NCI-H82 treated with DMSO at 0.1 percent for 48 hours (cell line): Measurements from ENCODE around the gene TMEM256.
A peak's percentile ranks its signal among the peaks of the same experiment; 100 is the strongest.
"Not testable (repeated sequence)": the region's sequence is repeated elsewhere in the genome, so short reads cannot be mapped to it uniquely, and the experiment has no call there.

Source experiments
- DNase-seq: peaks from one replicate; lab custom pipeline; 2025; ENCODE audit not compliant: unreplicated experiment; lab: John Stamatoyannopoulos, UW

TMEM256 gene

GRCh38 chr17:7384489-7385081, 19.3 kb downstream of the TMEM256 start:
- DNase-seq: no peak

GRCh38 chr17:7383742-7384488, 20.0 kb downstream of the TMEM256 start:
- peak; percentile 16 for DNase-seq

DNA sequence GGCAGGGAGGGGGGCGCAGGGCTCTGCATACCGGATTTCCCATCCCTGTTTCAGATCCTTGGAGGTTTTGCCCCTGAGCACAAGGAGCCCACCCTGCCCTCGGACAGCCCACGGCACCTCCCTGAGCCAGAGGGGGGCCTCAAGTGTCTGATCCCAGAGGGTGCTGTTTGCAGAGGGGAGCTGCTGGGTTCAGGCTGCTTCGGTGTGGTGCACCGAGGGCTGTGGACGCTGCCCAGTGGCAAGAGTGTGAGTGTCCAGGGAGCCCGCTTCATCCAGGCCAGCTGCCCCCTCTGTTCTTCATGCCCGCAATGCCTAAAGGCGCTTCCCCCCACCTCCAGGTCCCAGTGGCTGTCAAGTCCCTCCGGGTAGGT, 20.5 kb downstream of the TMEM256 start:
- no peak for DNase-seq

DNA sequence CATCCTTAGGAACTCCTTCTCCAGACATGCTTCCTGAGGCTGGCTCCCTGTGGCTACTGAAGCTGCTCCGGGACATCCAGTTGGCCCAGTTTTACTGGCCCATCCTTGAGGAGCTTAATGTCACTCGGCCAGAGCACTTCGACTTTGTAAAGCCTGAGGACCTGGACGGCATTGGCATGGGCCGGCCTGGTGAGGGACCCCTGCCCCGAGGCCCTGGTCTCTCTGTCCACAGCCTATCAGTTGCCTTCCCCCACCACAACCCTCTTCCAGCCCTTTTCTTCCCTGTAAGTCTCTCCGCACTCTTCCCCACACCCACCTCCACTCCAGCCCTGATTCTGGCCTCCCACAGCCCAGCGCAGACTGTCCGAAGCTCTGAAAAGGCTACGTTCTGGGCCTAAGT, 21.0 kb downstream of the TMEM256 start:
- no peak for DNase-seq

GRCh38 chr17:7380855-7381683, 22.8 kb downstream of the TMEM256 start, which contains the start of gene TNK1:
TSS of gene TNK1 (plus strand) at chr17:7381089. CDS start at chr17:7382927, 1,838 bp downstream.
- no peak for DNase-seq

GRCh38 chr17:7380321-7380720, 23.6 kb downstream of the TMEM256 start:
- DNase-seq: no peak

GRCh38 chr17:7379134-7379533, 24.8 kb downstream of the TMEM256 start:
- no peak for DNase-seq

GRCh38 chr17:7374353-7374752, 29.5 kb downstream of the TMEM256 start:
- DNase-seq: no peak

DNA sequence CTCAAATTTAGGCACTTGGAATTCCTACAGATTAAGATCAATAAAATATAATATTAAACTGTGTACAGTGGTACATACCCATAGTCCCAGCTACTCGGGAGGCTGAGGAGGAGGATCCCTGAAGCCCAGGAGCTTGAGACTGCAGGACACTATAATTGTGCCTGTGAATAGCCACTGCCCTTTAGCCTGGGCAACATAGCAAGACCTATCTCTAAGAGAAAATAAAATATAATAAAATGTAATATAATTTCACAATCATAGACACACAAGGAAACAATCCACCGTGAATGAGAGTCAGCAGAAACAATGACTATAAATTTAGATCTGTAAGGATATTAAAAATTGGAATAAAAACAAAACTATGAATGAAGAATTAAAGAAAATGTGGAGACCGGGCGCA, 33.0 kb downstream of the TMEM256 start:
- DNase-seq: no peak

DNA sequence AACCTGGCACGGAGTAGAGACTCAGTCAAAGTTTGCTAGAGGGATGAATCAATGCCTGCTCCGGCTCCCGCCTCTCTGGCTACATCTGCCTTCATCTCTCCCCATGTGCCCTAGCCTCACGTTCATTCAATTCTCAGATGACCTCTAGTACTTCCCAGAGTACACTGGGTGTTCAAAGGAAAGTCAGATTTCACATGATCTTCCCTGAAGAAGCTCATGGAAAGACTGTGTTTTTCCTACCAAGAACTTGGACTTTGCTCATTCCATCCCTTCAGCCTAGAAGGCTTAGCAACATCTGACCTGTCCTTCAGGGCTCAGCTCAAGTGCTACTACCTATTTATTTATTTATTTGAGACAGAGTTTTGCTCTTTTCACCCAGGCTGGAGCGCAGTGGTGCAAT, 34.1 kb downstream of the TMEM256 start:
- DNase-seq: no peak

DNA sequence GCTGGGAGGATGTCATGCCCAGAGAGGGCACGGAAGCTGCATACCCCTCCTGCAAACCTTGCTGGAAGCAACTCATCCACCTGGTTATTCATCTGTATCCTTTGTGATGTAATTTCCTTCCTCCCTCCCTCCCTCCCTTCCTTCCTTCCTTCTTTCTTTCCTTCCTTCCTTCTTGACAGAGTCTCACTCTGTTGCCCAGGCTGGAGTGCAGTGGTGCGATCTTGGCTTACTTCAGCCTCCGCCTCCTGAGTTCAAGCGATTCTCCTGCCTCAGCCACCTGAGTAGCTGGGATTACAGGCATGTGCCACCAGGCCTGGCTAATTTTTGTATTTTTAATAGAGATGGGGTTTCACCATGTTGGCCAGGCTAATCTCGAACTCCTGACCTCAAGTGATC, 35.3 kb downstream of the TMEM256 start:
- not testable (repeated sequence) for DNase-seq

DNA sequence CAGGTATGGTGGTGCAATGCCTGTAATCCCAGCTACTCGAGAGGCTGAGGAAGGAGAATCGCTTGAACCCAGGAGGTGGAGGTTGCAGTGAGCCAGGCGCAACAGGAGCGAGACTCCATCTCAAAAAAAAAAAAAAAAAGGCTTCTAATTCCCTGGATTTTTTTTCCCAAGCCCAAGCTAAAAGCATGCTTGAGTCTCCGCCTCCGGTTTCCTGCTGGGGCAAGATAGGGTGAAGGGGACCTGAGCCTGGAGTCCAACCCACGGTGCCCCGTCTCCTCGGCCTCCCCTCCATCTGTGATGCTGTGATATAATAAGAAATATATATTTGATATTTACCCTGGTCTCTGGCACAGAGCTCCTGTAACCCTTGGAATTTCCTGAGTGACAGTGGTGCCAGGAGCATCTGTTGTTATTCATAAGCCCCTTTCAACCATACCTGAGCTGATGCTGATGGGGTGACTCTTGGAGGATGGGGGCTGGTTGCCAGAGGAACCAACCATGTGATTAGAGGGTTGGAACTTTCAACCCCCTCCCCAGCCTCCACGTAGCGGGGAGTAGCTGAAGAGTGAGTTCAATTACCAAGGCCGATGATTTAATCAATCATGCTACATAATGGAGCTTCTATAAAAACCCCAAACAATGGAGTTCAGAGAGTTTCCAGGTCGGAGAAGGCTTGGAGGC, 35.8 kb downstream of the TMEM256 start:
- DNase-seq: no peak

- DNase-seq: no peak
These were observed 36.8 kb downstream of the TMEM256 start for GRCh38 chr17:7367083-7367482.

- DNase-seq: not testable (repeated sequence)
These were observed 37.9 kb downstream of the TMEM256 start for GRCh38 chr17:7365963-7366362.

GRCh38 chr17:7363311-7363710, 40.6 kb downstream of the TMEM256 start:
- no peak for DNase-seq

DNA sequence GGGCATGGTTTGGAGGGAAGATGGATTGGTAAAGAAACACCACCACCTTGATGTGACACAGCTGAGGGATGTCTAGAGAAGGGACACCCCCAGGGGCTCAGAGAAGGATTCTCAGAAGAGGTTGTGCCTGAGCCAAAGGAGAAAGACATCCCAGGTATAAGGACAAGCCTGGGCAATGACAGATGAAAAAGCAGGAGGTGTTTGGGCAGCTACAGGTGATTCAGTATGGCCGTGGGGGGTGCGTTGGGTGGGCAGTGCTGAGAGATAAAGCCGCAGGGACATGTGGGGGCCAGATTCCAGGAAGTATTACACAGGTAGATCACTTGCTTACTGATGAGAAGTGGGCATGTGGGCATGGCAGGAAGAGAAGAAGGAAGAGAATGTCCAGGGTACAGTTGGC, 42.0 kb downstream of the TMEM256 start:
- DNase-seq: no peak

- no peak for DNase-seq
These were observed 46.5 kb downstream of the TMEM256 start for GRCh38 chr17:7357381-7357780.

DNA sequence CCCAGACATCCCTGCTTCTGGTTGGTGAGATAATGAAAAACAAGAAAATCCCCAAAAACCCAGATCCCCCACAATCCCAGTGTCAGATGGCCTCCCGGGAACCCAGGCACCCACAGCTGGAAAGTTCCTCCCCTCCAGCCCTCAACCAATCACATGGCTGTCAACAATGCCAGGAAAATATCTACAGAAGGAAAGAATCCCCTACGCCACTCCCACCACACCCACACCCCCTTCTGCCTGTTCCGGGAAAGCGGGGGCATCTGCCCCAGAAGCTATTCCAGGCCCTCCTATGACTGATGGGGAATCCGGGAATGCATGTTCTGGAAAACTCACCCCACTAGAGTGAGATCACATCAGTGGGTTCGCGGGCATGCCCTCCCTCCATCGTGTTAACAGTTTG, 47.1 kb downstream of the TMEM256 start:
- DNase-seq: no peak

GRCh38 chr17:7356072-7356549, 47.8 kb downstream of the TMEM256 start:
- DNase-seq: peak; percentile 30

DNA sequence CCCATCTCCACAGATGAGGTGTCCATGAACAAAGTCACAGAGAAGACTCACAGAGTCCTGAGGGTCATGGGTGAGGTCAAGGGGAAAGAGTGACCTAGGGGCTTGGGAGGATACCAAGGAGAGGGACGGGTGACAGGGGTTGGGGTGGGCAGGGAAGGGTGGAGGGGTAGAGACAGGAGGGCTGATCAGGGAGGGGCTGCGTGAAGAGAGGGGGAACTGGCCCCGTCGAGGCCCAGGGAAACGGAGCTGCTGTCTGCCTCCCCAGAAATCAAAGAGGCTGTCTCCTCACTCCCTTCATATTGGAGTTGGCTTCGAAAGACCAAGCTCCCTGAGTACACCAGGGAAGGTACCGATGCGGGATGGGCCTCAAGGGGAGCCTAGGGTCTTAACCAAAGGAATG, 48.3 kb downstream of the TMEM256 start:
- DNase-seq: no peak

DNA sequence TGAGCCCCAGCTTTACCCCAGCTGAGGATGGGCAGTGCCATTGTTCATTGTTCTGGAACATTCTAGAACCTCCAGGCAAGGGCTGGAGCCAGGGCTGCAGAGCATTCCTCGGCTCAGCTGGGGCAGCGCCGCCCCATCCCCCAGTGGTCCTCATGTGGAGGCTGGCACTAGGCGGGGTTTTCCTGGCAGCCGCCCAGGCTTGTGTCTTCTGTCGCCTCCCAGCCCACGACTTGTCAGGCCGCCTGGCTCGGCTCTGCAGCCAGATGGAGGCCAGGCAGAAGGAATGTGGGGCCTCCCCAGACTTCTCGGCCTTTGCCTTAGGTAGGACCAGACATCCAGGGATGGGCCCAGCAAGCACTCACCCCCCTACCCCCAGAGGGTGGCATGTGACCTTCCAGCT, 48.8 kb downstream of the TMEM256 start, which contains the start of gene TMEM95:
Gene TMEM95, plus strand, starts transcription at position 104 of the 400 bp plus-strand sequence. Its CDS starts 49 bp downstream, at position 153.
- no peak for DNase-seq
